ENCODE measurements around the gene SMKR1.
A peak's percentile ranks its signal among the peaks of the same experiment; 100 is the strongest.
"Not testable (repeated sequence)": the region's sequence is repeated elsewhere in the genome, so short reads cannot be mapped to it uniquely, and the experiment has no call there.

The SMKR1 gene

DNA sequence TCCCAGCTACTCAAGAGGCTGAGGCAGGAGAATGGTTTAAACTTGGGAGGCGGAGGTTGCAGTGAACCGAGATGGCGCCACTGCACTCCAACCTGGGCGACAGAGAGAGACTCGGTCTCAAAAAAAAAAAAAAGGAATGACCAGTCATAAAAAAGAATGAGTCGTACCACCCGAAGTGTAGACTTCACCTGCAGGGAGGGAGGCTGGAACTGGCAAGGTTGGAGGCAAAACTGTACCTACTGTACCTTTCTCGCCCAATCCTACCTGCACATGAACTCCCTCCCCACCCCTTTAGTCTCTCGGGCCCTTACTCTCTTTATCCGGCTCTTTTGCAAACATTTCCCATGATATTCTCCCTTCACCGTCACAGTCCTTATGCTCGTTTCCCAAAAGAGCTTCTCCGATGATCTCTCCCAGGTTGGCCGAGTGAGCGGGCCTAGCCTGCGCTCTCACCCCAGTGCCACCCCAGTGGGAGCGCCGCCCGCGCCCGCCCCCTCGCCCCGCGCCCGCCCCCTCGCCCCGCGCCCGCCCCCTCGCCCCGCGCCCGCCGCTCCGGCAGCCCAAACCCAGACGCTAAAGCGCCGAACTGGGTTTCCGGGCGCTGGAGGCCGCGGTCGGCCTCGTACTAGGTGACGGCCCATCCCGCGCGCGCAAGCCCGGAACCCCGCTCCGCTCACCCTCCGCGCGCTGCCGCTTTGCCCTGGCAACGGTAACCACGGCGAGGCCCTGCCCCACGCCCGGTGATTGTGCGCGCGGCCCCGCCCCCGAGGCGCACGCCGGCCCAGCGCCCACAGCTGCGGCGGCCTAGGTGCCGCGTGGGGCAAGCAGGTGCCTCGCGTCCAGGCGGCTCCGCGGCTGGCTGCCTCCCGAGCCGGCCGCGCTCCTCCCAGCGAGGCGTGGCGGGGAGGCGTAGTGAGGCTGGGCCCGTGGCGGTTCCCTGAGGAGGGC is at the start of gene SMKR1:
Gene SMKR1, plus strand, starts transcription at position 772 of the 948 bp plus-strand sequence. CDS start 294 bp downstream, outside the sequence.
- DNase-seq, result peak; percentile 52

DNA sequence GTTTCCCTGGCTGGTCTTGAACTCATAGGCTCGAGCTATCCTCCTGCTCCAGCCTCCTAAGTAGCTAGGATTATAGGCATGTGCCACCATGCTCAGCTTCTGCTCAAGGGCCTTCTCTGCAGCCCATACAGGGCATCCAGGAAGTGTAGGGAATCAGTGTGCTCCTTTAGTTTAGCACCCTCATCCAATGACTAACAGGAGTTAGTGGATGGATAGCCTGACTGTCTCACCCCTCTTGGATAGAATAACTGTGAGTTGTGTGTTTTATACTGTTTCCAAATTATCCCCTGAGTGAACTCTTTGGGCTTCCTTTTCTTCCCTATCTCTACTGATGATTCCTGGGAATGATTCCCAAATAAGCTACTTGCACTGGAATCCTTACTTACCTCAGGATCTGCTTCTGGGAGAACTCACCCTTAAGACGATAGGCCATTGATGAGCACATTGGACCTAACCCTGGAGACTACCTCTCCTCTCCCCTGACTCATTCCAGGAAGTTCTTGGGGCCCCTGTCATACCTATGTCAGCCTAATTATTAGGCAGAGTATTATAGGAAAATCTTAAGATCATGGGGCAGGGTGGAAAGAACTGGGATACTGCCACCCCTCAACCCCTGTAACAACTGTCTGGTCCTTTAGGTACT is 49.6 kb upstream of the SMKR1 start:
- no peak for DNase-seq

DNA sequence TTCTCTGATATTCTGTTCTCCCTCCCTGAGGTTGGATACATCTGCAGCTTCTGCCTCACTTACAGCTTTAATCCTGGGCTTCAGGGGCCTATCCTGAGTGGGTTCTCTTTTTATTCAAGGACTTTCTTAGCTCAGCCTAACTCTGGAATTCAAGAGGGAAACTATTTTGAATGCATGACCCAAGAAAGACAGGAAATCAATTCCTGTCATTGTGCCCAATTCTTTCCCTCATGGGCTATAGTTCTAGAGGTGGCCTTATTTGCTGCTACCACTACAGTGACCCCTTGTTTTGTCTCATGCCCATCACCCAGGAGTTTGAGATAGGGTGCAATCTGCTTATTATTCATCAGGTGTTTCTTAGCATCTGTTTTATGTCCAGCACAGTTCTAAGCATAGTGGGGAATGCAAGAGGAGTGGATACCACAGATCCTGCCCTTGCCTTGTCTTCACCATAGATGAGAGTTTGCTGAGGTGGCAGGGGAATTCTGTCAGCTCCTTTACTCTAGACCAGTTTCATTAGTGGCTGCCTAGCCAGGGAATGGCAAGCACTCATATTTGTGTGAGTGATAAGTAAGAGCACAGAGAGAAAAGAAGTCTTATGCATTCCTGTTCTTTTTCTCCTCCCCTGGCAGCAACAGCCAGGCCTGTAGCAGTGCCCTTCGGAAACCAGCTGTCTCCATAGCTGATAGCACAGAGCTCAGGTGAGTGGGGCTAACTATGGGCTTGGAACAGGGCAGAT is 48.7 kb upstream of the SMKR1 start:
- no peak for DNase-seq

DNA sequence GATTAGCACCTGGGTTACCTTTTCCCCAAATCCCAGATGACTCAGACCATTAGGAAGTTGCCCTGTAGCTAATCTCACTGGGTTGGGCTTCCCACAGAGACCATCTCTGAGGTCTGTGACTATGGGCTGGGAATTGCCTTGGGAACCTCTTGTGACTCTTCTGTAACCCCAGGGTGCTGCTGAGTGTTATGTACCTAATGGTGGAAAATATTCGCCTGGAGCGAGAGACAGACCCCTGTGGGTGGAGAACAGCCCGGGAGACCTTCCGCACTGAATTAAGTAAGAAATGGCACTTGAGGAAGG is 48.1 kb upstream of the SMKR1 start:
- no peak for DNase-seq

DNA sequence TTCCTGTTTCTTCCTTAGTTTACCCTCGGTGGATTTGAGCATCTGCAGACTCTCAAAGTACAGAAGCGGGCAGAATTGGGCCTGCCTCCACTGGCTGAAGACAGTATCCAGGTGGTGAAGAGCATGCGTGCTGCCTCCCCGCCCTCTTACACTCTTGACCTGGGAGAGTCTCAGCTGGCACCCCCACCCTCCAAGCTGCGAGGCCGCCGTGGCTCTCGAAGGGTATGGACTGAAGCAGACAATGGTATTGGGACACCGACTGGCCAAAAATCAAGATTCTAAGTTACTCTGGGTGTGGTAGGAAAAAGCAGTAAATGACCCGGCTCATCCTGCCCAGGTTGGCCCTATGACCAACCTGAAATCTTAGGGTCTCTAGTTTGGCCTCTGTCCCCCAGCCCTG is 45.9 kb upstream of the SMKR1 start:
- DNase-seq, result no peak

DNA sequence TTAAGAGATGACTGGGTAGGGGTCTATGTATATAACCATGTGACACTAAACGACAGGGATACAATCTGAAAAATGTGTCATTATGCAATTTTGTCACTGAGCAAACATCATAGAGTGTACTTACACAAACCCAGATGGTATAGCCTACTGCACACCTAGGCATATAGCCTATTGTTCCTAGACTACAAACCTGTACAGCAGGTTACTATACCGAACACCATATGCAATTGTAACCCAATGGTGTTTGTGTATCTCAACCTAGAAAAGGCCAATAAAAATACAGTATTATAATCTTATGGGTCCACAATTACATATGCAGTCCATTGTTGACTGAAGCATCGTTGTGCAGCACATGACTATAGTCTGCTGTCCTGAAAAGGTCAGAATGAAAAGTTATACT is 45.2 kb upstream of the SMKR1 start:
- DNase-seq, result no peak

DNA sequence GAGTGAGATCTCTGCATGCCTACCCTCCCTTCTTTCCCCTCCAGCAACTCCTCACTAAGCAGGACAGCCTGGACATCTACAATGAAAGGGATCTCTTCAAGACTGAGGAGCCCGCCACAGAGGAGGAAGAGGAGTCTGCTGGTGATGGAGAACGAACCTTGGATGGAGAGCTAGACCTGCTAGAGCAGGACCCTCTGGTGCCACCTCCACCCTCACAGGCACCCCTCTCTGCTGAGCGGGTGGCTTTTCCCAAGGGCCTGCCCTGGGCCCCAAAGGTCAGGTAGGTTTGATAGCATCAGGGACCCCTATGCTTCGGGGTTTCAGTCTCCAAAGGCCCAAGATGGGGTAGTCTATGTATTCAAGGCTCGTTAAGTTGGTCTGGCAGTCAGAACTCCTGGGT is 44.2 kb upstream of the SMKR1 start:
- no peak for DNase-seq

DNA sequence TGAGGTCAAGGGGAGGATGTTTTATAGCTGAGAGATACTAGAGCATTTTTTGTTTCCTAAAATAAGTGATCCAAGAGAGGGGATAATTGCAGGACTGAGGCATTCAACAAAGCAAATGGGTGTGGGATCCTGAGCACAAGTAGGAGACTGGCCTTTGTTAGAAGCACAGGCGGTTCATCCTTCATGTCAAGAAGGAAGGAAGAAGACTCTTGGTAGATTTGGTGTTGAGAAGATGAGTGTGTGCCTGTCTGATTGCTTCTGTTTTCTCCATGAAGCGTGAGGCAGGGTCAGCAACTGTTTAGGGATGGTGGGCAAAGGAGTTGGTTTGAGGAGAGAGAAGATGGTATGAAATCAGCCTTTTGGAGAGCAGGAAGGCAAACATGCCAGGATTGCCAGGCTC is 40.5 kb upstream of the SMKR1 start:
- DNase-seq, result no peak

DNA sequence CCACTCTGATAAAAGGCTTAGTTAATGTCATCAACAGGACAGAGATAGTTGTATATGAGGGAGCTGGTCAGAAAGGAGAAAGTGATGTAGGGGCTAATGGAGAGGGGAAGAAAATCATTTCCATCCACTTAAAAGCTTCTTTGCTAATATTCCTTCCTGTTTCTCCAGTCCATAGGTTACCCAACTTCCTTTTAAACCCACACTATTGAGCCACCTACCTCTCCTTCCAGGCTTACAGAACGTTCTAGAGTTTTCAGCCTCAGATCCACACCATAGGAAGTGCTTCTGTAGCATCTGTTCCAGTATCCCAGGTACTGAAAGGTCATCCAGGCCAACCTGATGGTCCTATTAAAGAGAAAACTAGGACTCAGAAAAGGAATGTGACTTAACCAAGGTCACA is 39.9 kb upstream of the SMKR1 start:
- no peak for DNase-seq

DNA sequence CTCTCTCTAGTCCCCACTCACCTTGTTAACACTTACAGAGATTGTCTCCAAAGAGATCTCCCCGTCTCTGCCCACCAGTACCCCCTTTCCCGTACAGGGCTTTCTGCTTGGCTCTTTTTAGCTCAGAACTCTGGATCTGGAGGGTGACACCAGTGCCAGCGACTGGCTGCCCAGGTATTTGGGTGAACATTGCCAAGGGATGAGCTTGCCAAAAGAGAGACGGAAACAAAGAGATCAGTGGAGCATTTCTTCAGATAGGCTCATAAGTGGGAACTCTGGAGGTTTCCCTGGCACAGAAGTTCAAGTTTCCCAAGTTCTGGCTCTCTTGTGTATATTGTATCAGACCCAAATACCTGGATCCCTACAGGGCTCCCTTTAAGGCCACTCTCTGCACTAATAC is 38.1 kb upstream of the SMKR1 start:
- no peak for DNase-seq

DNA sequence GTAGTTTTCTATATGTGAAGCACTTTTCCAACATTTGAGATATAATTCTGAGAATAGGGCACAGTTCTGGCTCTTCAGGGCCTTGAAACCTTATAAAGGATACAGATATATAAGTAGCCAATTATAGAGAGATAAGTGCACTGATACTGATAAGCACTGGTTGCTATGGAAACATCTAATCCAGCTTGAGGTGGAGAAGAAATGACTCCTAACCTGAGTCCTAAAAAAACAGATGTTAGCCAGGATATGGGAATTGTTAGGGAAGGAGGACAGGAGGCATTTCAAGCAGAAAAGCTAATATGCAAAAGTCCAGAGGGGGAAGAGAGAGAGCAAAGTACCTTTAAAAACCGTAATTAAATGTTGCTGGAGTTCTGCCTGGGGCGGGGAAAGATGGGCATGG is 37.3 kb upstream of the SMKR1 start:
- no peak for DNase-seq

DNA sequence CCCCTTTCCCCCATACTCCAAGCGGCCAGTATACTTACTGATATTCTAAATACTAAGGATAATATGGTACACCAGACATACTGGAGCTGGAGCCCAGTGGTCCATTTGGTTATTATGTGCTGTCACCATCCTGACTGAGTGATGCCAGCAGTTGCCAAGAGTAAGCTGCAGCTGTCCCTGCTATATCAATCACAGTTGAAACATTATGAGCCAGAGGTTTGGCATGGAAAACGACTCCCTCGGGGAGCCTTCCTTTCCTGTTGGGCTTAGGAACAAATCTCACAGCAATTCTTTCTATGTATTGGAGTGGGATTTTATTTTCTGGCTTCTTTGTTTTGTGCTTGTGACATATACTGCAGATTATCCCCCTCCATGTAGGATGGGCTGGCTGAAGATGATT is 35.5 kb upstream of the SMKR1 start:
- DNase-seq, result no peak

DNA sequence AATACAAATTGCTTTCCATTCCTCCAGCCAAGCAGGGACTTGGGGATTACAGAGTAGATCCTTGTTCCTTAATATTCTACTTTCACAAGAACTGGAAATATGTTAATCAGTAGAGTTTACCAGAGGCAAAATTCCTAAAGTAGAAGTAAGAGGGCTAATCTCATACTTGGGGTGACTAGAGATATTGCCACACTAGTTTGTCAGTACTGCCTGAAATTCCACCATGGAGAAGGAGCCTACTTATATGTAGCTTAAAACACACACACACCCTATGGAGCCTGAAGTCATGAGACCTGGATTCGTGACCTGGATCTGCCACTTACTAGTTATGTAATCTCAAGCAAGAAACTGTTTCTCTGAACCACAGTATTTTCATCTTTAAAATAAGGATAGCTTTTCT is 34.2 kb upstream of the SMKR1 start:
- no peak for DNase-seq

DNA sequence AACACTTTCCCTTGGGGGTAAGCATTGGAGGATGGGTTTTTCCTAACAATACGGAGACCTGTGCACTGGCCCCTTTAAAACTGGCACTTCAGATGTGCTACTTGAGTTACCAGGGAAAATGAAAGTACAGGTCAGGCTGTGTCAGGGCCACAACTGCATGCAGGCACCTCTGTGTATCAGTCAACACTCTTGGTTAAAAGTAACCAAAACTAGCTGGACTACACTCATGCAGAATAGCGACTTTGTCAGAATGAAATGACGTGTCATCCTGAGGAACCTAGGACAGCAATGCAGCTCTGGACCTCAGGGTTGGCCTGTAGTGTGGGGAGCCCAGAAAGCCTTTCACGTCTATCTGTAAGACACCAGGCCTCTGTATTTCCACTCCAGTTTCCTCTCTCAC is 33.8 kb upstream of the SMKR1 start:
- DNase-seq, result no peak

DNA sequence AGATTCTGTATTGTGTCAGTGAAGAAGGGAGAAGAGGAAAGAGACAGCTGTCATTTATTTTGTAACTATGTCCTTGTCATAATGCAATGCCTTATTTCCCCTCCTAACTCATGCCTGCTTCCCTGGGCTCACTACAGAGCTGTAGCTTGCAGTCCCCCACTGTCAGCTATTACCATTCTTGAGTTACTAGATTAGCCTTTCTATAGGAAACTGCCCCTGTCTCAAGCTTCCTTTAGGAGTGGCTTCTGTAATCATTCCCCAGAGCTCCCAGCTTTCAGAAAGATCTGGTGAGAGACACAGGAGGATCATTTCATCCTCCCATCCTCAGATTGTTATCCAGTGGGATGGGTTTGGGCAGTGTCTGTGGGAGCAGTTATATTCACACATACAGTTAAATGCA is 32.4 kb upstream of the SMKR1 start:
- no peak for DNase-seq

DNA sequence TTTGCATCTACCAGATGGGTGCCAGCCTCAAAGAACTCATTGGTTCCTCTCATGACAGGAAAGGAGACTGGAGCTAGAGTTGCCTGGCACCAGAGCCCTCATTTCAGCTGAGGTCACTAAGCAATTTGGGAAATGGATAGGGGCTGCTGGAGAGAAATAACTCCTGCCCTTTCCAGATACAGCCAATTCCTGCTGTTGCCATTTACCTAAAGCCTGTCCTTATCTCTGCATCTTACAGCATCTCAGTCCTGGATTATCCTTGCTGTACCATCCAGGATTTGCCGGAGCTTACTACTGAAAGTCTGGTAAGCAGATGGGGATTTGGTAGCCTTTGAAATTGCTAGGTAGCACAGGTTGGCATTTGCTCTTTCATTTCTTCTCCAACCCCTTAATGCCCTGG is 31.9 kb upstream of the SMKR1 start:
- DNase-seq, result no peak

DNA sequence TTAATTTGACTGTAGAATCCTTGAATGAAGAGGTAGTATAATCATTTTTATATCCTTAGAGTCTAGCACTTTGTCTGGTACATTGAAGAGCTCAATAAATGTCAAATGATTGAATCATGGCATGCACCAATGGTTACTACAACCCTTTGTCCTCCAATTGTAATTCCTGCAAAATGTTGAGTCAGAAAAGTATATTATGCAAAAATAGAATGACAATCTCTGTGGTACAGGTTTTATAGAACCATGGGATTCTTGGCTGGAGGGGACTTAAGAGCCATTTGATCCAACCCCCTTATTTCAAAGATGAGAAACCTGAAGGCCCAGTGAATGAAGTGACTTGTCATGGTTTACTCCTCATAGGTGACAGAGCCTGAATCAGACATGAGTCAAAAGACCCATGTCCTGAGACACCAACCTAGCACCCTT is 30.9 kb upstream of the SMKR1 start:
- no peak for DNase-seq

DNA sequence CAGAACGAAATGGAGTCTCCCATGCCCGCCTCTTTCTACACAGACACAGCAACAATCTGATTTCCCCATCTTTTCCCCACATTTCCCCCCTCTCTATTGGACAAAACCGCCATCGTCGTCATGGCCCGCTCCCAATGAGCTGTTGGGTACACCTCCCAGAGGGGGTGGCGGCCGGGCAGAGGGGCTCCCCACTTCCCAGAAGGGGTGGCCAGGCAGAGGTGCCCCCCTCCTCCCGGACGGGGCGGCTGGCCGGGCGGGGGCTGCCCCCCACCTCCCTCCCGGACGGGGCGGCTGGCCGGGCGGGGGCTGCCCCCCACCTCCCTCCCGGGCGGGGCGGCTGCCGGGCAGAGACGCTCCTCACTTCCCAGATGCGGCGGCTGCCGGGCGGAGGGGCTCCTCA is 26.4 kb upstream of the SMKR1 start:
- not testable (repeated sequence) for DNase-seq

DNA sequence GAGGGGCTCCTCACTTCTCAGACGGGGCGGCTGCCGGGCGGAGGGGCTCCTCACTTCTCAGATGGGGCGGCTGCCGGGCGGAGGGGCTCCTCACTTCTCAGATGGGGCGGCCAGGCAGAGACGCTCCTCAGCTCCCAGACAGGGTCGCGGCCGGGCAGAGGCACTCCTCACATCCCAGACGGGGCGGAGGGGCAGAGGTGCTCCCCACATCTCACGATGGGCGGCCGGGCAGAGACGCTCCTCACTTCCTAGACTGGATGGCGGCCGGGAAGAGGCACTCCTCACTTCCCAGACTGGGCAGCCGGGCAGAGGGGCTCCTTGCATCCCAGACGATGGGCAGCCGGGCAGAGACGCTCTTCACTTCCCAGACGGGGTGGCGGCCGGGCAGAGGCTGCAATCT is 25.9 kb upstream of the SMKR1 start:
- not testable (repeated sequence) for DNase-seq

DNA sequence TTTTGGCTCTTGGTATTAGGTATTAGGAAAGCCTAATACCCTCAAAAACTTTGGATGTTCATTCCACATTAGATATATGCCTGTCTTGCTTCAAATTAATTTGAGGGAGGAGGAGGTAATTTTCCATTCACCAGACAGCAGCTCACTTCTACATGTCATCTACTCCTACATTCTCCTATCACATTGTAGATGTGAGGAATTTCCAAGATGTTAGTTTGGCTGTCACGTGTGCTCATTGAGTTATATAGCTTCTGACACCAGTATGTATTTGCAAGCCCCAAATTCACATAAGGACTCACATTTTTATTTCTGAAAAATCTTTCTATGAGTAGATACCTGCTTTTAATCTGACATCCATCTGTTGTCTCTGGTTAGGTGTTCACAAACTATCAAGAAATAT is 22.5 kb upstream of the SMKR1 start:
- DNase-seq, result no peak

DNA sequence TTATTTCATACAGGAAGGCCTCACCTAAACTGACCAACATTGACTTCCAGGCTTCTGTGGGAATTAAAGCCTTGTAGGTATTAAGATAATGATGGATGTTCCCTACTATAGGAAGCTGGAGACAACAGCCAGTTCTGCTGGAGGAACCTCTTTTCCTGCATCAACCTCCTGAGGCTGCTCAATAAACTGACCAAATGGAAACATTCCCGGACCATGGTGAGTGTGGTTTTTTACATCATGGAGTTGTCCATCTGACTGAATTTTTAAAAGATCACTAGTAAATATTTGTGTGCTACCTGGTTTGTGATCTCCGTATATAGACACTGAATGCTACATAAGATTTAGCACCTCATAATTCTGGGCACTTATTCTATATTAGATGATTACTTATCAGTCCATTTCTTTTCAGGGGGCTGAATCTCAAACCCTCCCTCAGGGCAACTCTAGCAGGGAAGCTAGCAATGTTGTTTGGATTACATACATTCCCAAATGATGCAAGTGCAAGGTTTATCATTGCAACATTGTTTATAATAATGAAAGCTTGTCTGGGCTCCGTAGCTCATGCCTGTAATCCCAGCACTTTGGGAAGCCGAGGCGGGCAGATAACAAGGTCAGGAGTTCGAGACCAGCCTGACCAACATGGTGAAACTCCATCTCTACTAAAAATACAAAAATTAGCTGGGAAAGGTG is 21.5 kb upstream of the SMKR1 start:
- DNase-seq, result no peak

DNA sequence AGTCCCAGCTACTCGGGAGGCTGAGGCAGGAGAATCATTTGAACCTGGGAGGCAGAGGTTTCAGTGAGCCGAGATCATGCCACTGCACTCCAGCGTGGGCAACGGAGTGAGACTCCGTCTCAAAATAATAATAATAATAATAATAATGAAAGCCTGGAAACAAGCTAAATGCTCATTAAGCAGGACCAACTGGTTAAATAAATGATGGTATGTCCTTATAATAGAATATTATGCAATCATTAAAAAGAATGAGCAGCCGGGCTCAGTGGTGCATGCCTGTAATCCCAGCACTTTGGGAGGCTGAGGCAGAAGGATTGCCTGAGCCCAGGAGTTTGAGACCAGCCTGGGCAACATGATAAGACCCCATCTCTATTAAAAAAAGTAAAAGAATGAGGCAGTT is 21.0 kb upstream of the SMKR1 start:
- not testable (repeated sequence) for DNase-seq

DNA sequence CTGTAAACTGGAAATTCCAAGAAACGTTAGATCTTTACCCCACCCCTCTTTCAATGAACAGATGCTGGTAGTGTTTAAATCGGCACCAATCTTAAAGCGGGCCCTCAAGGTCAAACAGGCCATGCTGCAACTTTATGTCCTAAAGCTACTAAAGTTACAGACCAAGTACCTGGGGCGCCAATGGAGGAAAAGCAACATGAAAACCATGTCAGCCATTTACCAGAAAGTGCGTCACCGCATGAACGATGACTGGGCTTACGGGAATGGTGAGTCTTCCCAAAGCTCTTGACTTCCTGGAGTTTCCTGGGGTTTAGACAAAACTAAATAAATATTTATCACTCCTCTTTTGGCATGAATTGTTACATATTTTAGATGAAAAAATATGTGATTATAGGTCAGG is 19.6 kb upstream of the SMKR1 start:
- no peak for DNase-seq

Data from NCI-H2081 treated with DMSO at 0.1 percent for 48 hours (cell line).